ENCODE data around the gene HMGXB3.

The HMGXB3 gene

GRCh38 chr5:150051657-150052195, 51.2 kb downstream of the HMGXB3 start:
- no peak for DNase-seq (ENCODE audit: low read depth in 3 of 3)

- DNase-seq (ENCODE audit: low read depth in 3 of 3), result no peak
Measured at GRCh38 chr5:150052226-150052955, 51.9 kb downstream of the HMGXB3 start.

- DNase-seq (ENCODE audit: low read depth in 3 of 3), result no peak
Measured at GRCh38 chr5:150052956-150053712, 52.6 kb downstream of the HMGXB3 start.

GRCh38 chr5:150053713-150054392, 53.3 kb downstream of the HMGXB3 start:
- DNase-seq (ENCODE audit: low read depth in 3 of 3), result no peak

- DNase-seq (ENCODE audit: low read depth in 3 of 3), result no peak
Measured at GRCh38 chr5:150054569-150054968, 54.0 kb downstream of the HMGXB3 start.

GRCh38 chr5:150055326-150056074, 55.0 kb downstream of the HMGXB3 start:
- DNase-seq (ENCODE audit: low read depth in 3 of 3), result no peak

- no peak for DNase-seq (ENCODE audit: low read depth in 3 of 3)
Measured at GRCh38 chr5:150056075-150056443, 55.5 kb downstream of the HMGXB3 start.

GRCh38 chr5:150057052-150057451, 56.5 kb downstream of the HMGXB3 start:
- no peak for DNase-seq (ENCODE audit: low read depth in 3 of 3)

- DNase-seq (ENCODE audit: low read depth in 3 of 3), result no peak
Measured at GRCh38 chr5:150057511-150057910, 57.0 kb downstream of the HMGXB3 start.

GRCh38 chr5:150057996-150058395, 57.5 kb downstream of the HMGXB3 start:
- no peak for DNase-seq (ENCODE audit: low read depth in 3 of 3)

- no peak for DNase-seq (ENCODE audit: low read depth in 3 of 3)
Measured at GRCh38 chr5:150058480-150059126, 58.1 kb downstream of the HMGXB3 start.

GRCh38 chr5:150059623-150060022, 59.1 kb downstream of the HMGXB3 start:
- DNase-seq (ENCODE audit: low read depth in 3 of 3), result no peak

GRCh38 chr5:150060471-150060870, 59.9 kb downstream of the HMGXB3 start:
- no peak for DNase-seq (ENCODE audit: low read depth in 3 of 3)

GRCh38 chr5:150061538-150061995, 61.0 kb downstream of the HMGXB3 start:
- DNase-seq (ENCODE audit: low read depth in 3 of 3), result no peak

GRCh38 chr5:150062216-150062922, 61.8 kb downstream of the HMGXB3 start:
- no peak for DNase-seq (ENCODE audit: low read depth in 3 of 3)

- DNase-seq (ENCODE audit: low read depth in 3 of 3), result no peak
Measured at GRCh38 chr5:150063638-150064037, 63.1 kb downstream of the HMGXB3 start.

GRCh38 chr5:150064681-150065220, 64.2 kb downstream of the HMGXB3 start:
- no peak for DNase-seq (ENCODE audit: low read depth in 3 of 3)

GRCh38 chr5:150065346-150065745, 64.8 kb downstream of the HMGXB3 start:
- no peak for DNase-seq (ENCODE audit: low read depth in 3 of 3)

GRCh38 chr5:150065886-150066285, 65.3 kb downstream of the HMGXB3 start:
- no peak for DNase-seq (ENCODE audit: low read depth in 3 of 3)

GRCh38 chr5:150066436-150066835, 65.9 kb downstream of the HMGXB3 start:
- no peak for DNase-seq (ENCODE audit: low read depth in 3 of 3)
